GM12878 (cell line): ENCODE results near the gene KLHL15. TPM values are rescaled to one million over a fixed set of nuclear protein-coding genes. Genes with fewer than 3 reads are reported as not detected.

Source experiments
- ATAC-seq: fragments of 200-7000 bp; cut with Tn5 transposase; 3 replicates; pipeline ENCODE4 v1.9.1; 2020; ENCODE audit warnings: mild to moderate bottlenecking, moderate library complexity
- BruUV-seq: library from RNA; stranded (reverse); fragments of 400-500 nt; replicated peaks from 2 replicates; lab custom pipeline; 2021; lab: Mats Ljungman, UMichigan
- CTCF ChIA-PET: fragments of 300-600 bp; sonication (Branson Sonifier 250); formaldehyde crosslinking; extraction: SDS; loops from one replicate; lab custom pipeline; 2021; ENCODE audit warnings: inconsistent platforms; lab: Yijun Ruan, JAX
- POLR2A ChIA-PET: fragments of 350-600 bp; formaldehyde crosslinking; extraction: SDS; loops from one replicate; lab custom pipeline; 2021; ENCODE audit warnings: inconsistent platforms; lab: Charles Lee
- RAD21 ChIA-PET: fragments of 300-600 bp; sonication (Branson Sonifier 250); formaldehyde crosslinking; loops from one replicate; lab custom pipeline; 2023; ENCODE audit warnings: antibody characterized with exemption; ENCODE audit not compliant: unreplicated experiment; lab: Charles Lee
- SMC1A ChIA-PET: fragments of 300-600 bp; sonication (Branson Sonifier 250); formaldehyde crosslinking; loops from one replicate; lab custom pipeline; 2023; ENCODE audit not compliant: unreplicated experiment, uncharacterized antibody; lab: Charles Lee
- DNase-seq: peaks from one replicate; pipeline ENCODE4 v3.0.0-alpha.2; 2011; ENCODE audit warnings: low read depth, low spot score
- FAIRE-seq: peaks from 3 replicates; lab custom pipeline; 2011; peaks lifted over from hg19 to GRCh38; lab: Jason Lieb, UNC
- H2AFZ ChIP-seq: 2 replicates; pipeline ENCODE4 v1.6.0; 2011; ENCODE audit warnings: low read depth, low read length, control low read depth; ENCODE audit not compliant: control insufficient read depth
- H3K27ac ChIP-seq: 2 replicates; pipeline ENCODE4 v1.5.1; 2011; ENCODE audit warnings: control low read depth; ENCODE audit not compliant: control insufficient read depth, insufficient read depth
- H3K27me3 ChIP-seq, 2 experiments: replicated peaks in 1 of 2; 2 replicates each; pipeline versions ENCODE4 v1.6.0 to v1.6.1; 2011; ENCODE audit warnings: low read length in 1 of 2; ENCODE audit not compliant: control insufficient read depth in 2 of 2, insufficient read depth in 2 of 2
- H3K36me3 ChIP-seq, 2 experiments: 2 replicates each; pipeline ENCODE4 v1.5.1; 2011; ENCODE audit warnings: low read length in 1 of 2; ENCODE audit not compliant: control insufficient read depth in 2 of 2, insufficient read depth in 2 of 2
- H3K4me1 ChIP-seq: 2 replicates; pipeline ENCODE4 v1.6.1; 2011; ENCODE audit warnings: mild to moderate bottlenecking, low read length, moderate library complexity, mixed read lengths; ENCODE audit not compliant: control insufficient read depth, insufficient read depth
- H3K4me2 ChIP-seq: 2 replicates; pipeline ENCODE4 v1.6.0; 2011; ENCODE audit warnings: control low read depth; ENCODE audit not compliant: control insufficient read depth, insufficient read depth
- H3K4me3 ChIP-seq: fragments of 200-600 bp; sonication (generic); 2 replicates; pipeline ENCODE4 v1.5.1; 2016
- H3K79me2 ChIP-seq: 2 replicates; pipeline ENCODE4 v1.6.0; 2011; ENCODE audit warnings: low read length; ENCODE audit not compliant: control insufficient read depth, insufficient read depth
- H3K9ac ChIP-seq: 2 replicates; pipeline ENCODE4 v1.8.0; 2011; ENCODE audit warnings: low read length, control low read depth, mixed read lengths; ENCODE audit not compliant: control insufficient read depth, insufficient read depth
- H3K9me3 ChIP-seq: replicated peaks from 3 replicates; pipeline ENCODE4 v1.5.1; 2011; ENCODE audit warnings: mild to moderate bottlenecking, low read length; ENCODE audit not compliant: control insufficient read depth, insufficient read depth
- H4K20me1 ChIP-seq: 2 replicates; pipeline ENCODE4 v1.6.0; 2011; ENCODE audit not compliant: control insufficient read depth, insufficient read depth
- CBFB ChIP-seq: IDR thresholded peaks from 2 replicates; pipeline ENCODE4 v1.6.1; 2016; ENCODE audit warnings: antibody characterized with exemption, low read depth
- CREB1 ChIP-seq: IDR thresholded peaks from 2 replicates; pipeline ENCODE4 v1.6.1; 2012; ENCODE audit warnings: low read depth, mild to moderate bottlenecking, inconsistent platforms
- EGR1 ChIP-seq, 2 experiments: IDR thresholded peaks; 1 replicate in 1 of 2; 2 replicates in 1 of 2; pipeline ENCODE4 v1.6.1; 2011 to 2012; ENCODE audit warnings: low read depth in 2 of 2, low read length in 2 of 2, borderline replicate concordance in 1 of 2, mild to moderate bottlenecking in 1 of 2, moderate library complexity in 1 of 2
- HCFC1 ChIP-seq: fragments of 150-350 bp; IDR thresholded peaks from 2 replicates; pipeline ENCODE4 v1.6.1; 2014; ENCODE audit warnings: low read length
- HDAC6 ChIP-seq: fragments of 200-600 bp; sonication (generic); IDR thresholded peaks from one replicate; pipeline ENCODE4 v1.8.0; 2017; ENCODE audit warnings: antibody characterized with exemption; ENCODE audit not compliant: unreplicated experiment
- SMAD1 ChIP-seq: fragments of 450-650 bp; IDR thresholded peaks from 2 replicates; pipeline ENCODE4 v1.6.1; 2018; ENCODE audit warnings: mild to moderate bottlenecking, low read depth; ENCODE audit not compliant: partially characterized antibody
- SUZ12 ChIP-seq: fragments of 200-600 bp; sonication (generic); IDR thresholded peaks from one replicate; pipeline ENCODE4 v1.6.1; 2018; ENCODE audit warnings: antibody characterized with exemption, mild to moderate bottlenecking; ENCODE audit not compliant: unreplicated experiment
- WGBS: methylation state at CpG from one replicate; pipeline ENCODE4 v1.1.6; 2016; ENCODE audit warnings: low lambda C conversion rate; ENCODE audit not compliant: insufficient replicate concordance, insufficient coverage; ENCODE audit errors: missing lambda C conversion rate; 5-methylcytosine and 5-hydroxymethylcytosine counted together
- in situ Hi-C: fragments of 300-500 bp; cut with MboI; formaldehyde crosslinking; loops from 9 replicates; pipeline ENCODE4 v1.14.3; 2018; ENCODE audit warnings: mixed read lengths
- intact Hi-C: fragments of 100-400 bp; cut with micrococcal nuclease; formaldehyde crosslinking; loops from one replicate; pipeline ENCODE4 v1.14.2; 2022; ENCODE audit not compliant: unreplicated experiment
- polyA plus RNA-seq, 11 experiments: library from polyadenylated mRNA; depleted of rRNA in 4 of 11; unstranded in 6 of 11; stranded (reverse) in 5 of 11; fragments of >200 nt; fragmentation: Nextera tagmentation in 4 of 11; fragmentation: Illumina TruSeq in 1 of 11; extraction: Ambion mirVana in 4 of 11; extraction: Trizol in 1 of 11; gene quantifications; 1 replicate in 1 of 11; 2 replicates in 10 of 11; pipeline versions ENCODE4 v1.2.1 to v1.2.3, GENCODE V29; 2011 to 2016; ENCODE audit warnings: inconsistent platforms in 2 of 11, missing spikeins in 2 of 11, low read depth in 1 of 11
- total RNA-seq, 4 experiments: library from RNA; depleted of rRNA in 3 of 4; stranded (reverse); fragments of >200 nt in 3 of 4; fragmentation: Illumina TruSeq in 1 of 4; extraction: Trizol in 1 of 4; gene quantifications; 2 replicates each; pipeline versions ENCODE4 v1.2.1 to v1.2.3, GENCODE V29; 2013 to 2021
- TF ChIP-seq, protein P1 (sequence below): fragments of 450-650 bp; IDR thresholded peaks from 2 replicates; pipeline ENCODE4 v1.6.1; 2017; ENCODE audit warnings: mild to moderate bottlenecking, moderate library complexity
- TF ChIP-seq, protein P2 (sequence below): fragments of 150-350 bp; IDR thresholded peaks from 2 replicates; pipeline ENCODE4 v1.6.1; 2016; ENCODE audit warnings: low read depth, low read length
- TF ChIP-seq, protein P3 (sequence below): fragments of 450-650 bp; formaldehyde crosslinking; IDR thresholded peaks from 2 replicates; pipeline ENCODE4 v1.4.0; 2020; ENCODE audit warnings: mild to moderate bottlenecking, moderate library complexity
- TF ChIP-seq, protein P4 (sequence below): IDR thresholded peaks from 2 replicates; pipeline ENCODE4 v1.6.1; 2012; ENCODE audit warnings: low read length, inconsistent platforms

Gene KLHL15
- total and polyA plus RNA-seq, 10 of the 15 experiments (the other 5 are each of a cell fraction or from before 2014, with no cell fraction given): 1.4 to 7.0 (median 3.7) TPM

DNA sequence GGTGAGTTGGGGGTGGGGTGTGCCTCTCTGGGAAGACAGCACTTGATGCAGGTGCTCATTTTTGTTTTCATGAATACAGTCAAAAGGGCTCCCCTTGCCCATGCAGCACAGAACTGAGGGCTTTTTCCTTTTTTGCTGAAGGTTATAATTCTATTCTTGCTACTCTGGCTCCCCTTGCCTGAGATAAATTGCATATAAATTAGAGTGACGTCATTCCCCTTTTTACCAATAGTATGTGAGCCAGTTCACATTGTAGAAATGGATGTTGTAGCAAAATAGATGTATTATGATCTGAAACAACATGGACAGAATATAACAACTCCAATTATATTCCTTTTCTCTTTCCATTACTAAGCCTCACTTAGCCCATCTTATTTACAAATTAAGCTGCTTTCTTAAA is 90.8 kb downstream of the KLHL15 start:
- no peak overlapping the region for H3K27ac ChIP-seq
- H3K36me3 ChIP-seq: no peaks in the 10 kb centered on the region
- POLR2A ChIA-PET: no interaction called here
- H3K79me2 ChIP-seq: no peaks in the 10 kb centered on the region
- H3K4me1 ChIP-seq: no peaks in the 10 kb centered on the region; the same call in 1 of the 2 replicates
- SMC1A ChIA-PET: no interaction called here
- no peak for DNase-seq
- BruUV-seq: no TSS peak
- no peak overlapping the region for H3K9ac ChIP-seq
- CTCF ChIA-PET: no interaction called here
- FAIRE-seq: no peak
- no peaks in the 10 kb centered on the region for H4K20me1 ChIP-seq
- WGBS: 0% methylated on average over 1 of the region's 1 CpG
- RAD21 ChIA-PET: no interaction called here
- no peak overlapping the region for H2AFZ ChIP-seq
- no peak overlapping the region for H3K4me2 ChIP-seq
- H3K9me3 ChIP-seq: no peaks in the 10 kb centered on the region
- intact Hi-C loops (no loop called here), in situ Hi-C loops (no loop called here)
- no peak overlapping the region for H3K4me3 ChIP-seq
- ATAC-seq: no peak
- H3K27me3 ChIP-seq: no peaks in the 10 kb centered on the region
- TF ChIP-seq HDAC6 (no peak), HCFC1 (no peak), EGR1 (IDR thresholded peaks at IDR 0.05; ENCODE audit: borderline replicate concordance in 1 of 2, low read depth in 2 of 2, low read length in 2 of 2) (no peak), CBFB (no peak), SUZ12 (no peak), CREB1 (no peak), SMAD1 (no peak)
- TF ChIP-seq, protein P1, sequence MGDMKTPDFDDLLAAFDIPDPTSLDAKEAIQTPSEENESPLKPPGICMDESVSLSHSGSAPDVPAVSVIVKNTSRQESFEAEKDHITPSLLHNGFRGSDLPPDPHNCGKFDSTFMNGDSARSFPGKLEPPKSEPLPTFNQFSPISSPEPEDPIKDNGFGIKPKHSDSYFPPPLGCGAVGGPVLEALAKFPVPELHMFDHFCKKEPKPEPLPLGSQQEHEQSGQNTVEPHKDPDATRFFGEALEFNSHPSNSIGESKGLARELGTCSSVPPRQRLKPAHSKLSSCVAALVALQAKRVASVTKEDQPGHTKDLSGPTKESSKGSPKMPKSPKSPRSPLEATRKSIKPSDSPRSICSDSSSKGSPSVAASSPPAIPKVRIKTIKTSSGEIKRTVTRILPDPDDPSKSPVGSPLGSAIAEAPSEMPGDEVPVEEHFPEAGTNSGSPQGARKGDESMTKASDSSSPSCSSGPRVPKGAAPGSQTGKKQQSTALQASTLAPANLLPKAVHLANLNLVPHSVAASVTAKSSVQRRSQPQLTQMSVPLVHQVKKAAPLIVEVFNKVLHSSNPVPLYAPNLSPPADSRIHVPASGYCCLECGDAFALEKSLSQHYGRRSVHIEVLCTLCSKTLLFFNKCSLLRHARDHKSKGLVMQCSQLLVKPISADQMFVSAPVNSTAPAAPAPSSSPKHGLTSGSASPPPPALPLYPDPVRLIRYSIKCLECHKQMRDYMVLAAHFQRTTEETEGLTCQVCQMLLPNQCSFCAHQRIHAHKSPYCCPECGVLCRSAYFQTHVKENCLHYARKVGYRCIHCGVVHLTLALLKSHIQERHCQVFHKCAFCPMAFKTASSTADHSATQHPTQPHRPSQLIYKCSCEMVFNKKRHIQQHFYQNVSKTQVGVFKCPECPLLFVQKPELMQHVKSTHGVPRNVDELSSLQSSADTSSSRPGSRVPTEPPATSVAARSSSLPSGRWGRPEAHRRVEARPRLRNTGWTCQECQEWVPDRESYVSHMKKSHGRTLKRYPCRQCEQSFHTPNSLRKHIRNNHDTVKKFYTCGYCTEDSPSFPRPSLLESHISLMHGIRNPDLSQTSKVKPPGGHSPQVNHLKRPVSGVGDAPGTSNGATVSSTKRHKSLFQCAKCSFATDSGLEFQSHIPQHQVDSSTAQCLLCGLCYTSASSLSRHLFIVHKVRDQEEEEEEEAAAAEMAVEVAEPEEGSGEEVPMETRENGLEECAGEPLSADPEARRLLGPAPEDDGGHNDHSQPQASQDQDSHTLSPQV: no peak
- TF ChIP-seq, protein P2, sequence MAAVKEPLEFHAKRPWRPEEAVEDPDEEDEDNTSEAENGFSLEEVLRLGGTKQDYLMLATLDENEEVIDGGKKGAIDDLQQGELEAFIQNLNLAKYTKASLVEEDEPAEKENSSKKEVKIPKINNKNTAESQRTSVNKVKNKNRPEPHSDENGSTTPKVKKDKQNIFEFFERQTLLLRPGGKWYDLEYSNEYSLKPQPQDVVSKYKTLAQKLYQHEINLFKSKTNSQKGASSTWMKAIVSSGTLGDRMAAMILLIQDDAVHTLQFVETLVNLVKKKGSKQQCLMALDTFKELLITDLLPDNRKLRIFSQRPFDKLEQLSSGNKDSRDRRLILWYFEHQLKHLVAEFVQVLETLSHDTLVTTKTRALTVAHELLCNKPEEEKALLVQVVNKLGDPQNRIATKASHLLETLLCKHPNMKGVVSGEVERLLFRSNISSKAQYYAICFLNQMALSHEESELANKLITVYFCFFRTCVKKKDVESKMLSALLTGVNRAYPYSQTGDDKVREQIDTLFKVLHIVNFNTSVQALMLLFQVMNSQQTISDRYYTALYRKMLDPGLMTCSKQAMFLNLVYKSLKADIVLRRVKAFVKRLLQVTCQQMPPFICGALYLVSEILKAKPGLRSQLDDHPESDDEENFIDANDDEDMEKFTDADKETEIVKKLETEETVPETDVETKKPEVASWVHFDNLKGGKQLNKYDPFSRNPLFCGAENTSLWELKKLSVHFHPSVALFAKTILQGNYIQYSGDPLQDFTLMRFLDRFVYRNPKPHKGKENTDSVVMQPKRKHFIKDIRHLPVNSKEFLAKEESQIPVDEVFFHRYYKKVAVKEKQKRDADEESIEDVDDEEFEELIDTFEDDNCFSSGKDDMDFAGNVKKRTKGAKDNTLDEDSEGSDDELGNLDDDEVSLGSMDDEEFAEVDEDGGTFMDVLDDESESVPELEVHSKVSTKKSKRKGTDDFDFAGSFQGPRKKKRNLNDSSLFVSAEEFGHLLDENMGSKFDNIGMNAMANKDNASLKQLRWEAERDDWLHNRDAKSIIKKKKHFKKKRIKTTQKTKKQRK: no peak
- TF ChIP-seq, protein P3, sequence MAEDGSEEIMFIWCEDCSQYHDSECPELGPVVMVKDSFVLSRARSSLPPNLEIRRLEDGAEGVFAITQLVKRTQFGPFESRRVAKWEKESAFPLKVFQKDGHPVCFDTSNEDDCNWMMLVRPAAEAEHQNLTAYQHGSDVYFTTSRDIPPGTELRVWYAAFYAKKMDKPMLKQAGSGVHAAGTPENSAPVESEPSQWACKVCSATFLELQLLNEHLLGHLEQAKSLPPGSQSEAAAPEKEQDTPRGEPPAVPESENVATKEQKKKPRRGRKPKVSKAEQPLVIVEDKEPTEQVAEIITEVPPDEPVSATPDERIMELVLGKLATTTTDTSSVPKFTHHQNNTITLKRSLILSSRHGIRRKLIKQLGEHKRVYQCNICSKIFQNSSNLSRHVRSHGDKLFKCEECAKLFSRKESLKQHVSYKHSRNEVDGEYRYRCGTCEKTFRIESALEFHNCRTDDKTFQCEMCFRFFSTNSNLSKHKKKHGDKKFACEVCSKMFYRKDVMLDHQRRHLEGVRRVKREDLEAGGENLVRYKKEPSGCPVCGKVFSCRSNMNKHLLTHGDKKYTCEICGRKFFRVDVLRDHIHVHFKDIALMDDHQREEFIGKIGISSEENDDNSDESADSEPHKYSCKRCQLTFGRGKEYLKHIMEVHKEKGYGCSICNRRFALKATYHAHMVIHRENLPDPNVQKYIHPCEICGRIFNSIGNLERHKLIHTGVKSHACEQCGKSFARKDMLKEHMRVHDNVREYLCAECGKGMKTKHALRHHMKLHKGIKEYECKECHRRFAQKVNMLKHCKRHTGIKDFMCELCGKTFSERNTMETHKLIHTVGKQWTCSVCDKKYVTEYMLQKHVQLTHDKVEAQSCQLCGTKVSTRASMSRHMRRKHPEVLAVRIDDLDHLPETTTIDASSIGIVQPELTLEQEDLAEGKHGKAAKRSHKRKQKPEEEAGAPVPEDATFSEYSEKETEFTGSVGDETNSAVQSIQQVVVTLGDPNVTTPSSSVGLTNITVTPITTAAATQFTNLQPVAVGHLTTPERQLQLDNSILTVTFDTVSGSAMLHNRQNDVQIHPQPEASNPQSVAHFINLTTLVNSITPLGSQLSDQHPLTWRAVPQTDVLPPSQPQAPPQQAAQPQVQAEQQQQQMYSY (CRISPR knock-in tag): no peak
- TF ChIP-seq, protein P4, sequence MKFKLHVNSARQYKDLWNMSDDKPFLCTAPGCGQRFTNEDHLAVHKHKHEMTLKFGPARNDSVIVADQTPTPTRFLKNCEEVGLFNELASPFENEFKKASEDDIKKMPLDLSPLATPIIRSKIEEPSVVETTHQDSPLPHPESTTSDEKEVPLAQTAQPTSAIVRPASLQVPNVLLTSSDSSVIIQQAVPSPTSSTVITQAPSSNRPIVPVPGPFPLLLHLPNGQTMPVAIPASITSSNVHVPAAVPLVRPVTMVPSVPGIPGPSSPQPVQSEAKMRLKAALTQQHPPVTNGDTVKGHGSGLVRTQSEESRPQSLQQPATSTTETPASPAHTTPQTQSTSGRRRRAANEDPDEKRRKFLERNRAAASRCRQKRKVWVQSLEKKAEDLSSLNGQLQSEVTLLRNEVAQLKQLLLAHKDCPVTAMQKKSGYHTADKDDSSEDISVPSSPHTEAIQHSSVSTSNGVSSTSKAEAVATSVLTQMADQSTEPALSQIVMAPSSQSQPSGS: no peak
